Astrocyte of the hippocampus (primary cell): ENCODE results near the gene BCAM.
"Not testable (repeated sequence)": the region's sequence is repeated elsewhere in the genome, so short reads cannot be mapped to it uniquely, and the experiment has no call there.

ENCODE experiments used
- DNase-seq: peaks from one replicate; pipeline ENCODE4 v3.0.0; 2011; ENCODE audit warnings: low read depth, low spot score

BCAM gene

DNA sequence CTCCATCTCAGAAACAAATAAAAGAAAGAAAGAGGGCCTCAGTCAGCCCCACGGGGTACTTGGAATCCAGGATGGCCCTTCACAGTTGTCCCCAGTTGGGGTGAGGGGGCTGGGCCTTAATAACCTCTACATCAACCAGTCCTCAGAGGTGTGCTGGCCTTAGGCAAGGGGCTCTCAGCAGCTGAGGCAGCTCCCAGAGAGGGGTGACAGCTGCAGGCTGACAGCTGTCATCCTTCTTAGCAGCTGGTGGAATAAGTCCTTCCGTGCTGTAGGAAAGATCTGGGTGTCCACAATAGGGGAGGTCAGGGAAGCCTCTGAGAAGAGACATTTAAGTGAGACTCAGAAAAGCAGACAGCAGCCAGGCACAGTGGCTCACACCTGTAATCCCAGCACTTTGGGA lies 7.4 kb downstream of the BCAM start:
- DNase-seq: no peak

DNA sequence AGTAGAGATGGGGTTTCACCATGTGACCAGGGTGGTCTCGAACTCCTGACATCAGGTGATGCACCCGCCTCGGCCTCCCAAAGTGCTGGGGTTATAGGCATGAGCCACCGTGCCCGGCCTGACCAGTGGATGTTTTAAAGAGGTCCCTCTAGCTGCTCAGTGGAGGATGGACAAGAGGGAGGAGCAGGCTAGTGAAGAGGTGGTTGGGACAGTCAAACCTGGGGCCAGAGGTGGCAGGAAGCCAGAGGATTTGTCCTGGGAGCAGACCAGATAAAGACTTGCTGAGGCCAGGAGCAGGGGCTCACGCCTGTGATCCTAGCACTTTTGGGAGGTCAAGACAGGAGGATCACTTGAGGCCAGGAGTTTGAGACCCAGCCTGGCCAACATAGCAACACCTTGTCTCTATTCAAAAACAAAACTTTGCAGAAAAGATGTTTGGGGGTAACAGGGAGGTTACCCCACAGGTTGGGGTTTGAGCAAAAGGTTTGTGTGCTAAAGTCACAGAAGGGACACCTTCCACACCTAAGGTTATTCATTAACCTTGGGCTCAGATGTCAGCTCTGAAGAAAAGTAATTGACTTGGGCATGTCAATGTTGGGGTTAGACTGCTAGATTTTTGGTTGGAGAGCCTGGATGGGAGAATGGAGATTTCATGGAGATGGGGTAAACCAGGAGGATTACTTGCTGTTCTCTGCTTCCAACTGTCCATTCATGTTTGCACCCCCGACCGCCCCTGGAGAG lies 9.0 kb downstream of the BCAM start:
- no peak for DNase-seq

DNA sequence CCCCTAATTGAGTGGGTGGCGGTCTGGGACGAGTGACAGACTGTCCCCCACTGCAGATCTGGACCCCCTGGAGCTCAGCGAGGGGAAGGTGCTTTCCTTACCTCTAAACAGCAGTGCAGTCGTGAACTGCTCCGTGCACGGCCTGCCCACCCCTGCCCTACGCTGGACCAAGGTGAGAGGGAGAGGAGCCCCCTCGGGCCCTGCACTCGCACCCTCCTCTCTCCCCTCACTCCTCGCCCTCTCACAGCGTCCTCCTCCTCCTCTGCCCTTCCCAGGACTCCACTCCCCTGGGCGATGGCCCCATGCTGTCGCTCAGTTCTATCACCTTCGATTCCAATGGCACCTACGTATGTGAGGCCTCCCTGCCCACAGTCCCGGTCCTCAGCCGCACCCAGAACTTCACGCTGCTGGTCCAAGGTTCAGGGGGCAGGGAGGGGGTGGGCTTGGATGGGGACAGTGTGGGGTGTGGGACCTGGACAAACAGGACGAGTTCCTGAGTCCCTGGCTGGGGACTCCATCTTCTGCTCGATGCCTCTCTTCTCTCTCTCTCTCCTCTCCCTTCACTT lies 9.6 kb downstream of the BCAM start:
- no peak for DNase-seq

DNA sequence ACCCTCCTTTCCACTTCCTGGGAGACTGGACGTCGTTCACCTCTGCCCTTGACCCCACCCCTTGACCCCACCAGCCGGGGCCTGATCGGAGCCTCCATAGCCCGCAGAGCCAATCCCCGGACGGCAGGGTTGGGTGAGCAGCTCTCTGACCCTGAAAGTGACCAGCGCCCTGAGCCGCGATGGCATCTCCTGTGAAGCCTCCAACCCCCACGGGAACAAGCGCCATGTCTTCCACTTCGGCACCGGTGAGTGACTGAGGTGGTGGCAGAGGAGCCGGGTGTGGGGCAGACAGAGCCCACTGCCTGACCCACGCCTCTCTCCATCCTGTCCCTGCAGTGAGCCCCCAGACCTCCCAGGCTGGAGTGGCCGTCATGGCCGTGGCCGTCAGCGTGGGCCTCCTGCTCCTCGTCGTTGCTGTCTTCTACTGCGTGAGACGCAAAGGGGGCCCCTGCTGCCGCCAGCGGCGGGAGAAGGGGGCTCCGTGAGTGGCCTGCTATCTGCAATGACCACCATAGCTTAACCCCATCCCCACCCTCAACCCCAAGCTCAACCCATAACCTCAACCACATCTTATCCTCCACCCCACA lies 10.4 kb downstream of the BCAM start:
- DNase-seq: no peak

DNA sequence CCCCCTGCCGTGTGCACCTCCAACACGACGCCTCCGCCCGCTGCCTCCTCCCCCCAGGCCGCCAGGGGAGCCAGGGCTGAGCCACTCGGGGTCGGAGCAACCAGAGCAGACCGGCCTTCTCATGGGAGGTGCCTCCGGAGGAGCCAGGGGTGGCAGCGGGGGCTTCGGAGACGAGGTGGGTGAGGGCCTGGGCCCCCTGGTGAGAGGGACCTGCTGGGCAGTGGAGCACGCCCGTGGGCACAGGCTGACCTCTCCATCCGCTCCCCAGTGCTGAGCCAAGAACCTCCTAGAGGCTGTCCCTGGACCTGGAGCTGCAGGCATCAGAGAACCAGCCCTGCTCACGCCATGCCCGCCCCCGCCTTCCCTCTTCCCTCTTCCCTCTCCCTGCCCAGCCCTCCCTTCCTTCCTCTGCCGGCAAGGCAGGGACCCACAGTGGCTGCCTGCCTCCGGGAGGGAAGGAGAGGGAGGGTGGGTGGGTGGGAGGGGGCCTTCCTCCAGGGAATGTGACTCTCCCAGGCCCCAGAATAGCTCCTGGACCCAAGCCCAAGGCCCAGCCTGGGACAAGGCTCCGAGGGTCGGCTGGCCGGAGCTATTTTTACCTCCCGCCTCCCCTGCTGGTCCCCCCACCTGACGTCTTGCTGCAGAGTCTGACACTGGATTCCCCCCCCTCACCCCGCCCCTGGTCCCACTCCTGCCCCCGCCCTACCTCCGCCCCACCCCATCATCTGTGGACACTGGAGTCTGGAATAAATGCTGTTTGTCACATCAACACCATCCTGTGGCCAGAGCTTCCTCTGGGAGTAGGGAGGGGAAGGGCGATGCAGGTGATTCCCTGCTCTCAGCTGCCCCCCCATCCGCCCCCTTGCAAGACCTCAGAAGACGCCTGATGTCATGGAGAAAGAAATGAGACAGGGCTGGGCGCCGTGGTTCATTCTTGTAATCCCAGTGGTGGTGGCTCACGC lies 12.0 kb downstream of the BCAM start:
- DNase-seq: peak; percentile 13

DNA sequence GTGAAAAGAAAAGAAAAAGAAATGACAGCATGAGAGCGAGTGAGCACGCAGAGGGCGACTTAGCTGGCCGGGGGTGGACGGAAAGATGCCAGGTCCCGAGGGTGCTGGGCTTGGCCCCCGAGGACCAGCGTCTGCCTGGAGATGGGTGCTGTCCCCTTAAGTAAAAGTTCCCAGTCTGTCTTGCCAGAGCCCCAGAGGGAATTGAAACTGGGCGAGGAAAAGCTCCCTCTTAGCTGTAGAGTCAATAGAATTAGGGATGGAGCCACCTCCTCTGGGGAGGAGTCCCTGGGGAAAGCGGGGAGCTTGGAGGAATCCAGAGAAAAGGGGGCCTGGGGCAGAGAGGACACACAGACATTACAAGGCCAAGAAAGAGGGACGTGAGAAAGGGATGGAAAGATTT lies 13.3 kb downstream of the BCAM start:
- DNase-seq: no peak

DNA sequence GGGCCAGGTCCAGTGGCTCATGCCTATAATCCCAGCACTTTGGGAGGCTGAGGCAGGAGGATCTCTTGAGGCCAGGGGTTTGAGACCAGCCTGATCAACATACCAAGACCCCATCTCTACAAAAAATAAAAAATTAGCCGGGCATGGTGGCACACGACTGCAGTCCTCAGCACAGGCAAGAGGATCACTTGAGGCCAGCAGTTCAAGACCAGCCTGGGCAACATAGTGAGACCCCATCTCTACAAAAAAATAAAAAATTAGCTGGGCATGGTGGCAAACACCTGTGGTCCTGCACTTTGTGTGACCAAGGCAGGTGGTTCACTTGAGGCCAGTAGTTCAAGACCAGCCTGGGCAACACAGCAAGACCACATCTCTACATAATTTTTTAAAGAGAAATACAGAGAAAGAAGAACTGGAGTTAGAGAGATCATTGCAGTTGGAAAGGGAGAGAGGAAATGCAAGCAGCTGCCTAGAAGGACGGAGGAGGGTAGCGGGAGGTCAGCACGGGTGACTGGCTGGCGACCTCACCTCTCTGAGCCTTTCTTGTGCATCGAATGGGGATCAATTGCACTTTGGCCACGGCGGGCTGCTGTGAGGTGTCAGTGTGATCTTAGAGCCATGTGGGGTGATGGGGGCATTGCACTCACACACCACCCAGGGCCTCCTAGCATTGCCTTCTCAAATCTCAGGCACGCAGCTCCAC lies 13.9 kb downstream of the BCAM start:
- no peak for DNase-seq

DNA sequence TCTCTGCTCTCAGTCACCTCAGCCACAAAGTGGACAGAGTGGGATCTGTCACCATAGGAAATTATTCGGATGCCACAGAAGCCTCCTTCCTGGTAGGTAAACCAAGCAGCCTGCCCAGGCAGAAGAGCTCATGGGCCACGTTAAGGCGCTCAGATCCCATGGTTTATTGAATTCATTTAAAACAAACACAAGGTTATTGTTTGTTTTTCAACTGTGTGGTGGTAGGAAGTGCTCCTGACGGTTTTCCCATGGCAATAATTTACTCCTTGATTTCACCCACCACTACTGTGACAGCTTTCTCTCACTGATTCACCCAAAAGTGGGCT lies 14.4 kb downstream of the BCAM start:
- no peak for DNase-seq

DNA sequence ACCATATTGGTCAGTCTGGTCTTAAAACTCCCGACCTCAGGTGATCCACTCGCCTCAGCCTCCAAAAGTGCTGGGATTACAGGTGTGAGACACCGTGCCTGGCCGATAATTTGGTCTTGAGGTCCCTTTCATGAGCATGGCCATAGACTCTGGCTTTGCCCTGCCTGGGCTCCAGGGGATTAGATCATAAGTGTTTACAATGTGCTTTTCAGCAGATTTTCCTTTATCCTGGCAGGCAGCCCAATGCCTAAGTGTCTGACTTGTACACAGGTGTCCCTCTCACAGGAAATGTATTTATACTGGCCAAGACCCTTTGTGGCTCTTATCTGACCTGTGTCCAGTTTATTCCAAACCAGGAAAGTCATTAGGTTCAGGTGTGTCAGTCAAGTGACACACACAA lies 15.9 kb downstream of the BCAM start:
- DNase-seq: no peak

DNA sequence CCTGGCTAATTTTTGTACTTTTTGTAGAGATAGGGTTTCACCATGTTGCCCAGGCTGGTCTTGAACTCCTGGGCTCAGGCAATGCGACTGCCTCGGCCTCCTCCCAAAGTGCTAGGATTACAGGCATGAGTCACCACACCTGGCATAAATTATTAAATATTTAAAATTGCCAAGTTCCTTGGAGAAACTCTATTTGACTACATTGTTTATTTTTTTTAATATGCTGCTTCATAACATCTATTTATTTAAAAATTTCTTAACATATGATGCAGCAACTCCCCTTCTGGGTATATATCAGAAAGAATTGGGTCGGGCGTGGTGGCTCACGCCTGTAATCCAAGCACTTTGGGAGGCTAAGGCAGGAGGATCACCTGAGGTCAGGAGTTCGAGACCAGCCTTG lies 24.0 kb downstream of the BCAM start:
- not testable (repeated sequence) for DNase-seq

DNA sequence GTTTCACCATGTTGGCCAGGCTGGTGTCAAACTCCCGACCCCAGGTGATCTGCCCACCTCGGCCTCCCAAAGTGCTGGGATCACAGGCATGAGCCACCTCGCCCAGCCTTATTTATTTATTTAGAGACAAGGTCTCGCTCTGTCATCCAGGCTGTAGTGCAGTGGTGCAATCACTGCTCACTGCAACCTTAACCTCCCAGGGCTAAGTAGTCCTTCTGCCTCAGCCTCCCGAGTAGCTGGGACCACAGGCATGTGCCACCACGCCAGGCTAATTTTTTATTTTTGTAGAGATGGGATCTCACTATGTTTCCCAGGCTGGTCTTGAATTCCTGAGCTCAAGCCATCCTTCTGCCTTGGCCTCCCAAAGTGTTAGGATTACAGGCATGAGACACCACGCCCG lies 25.5 kb downstream of the BCAM start:
- DNase-seq: not testable (repeated sequence)

DNA sequence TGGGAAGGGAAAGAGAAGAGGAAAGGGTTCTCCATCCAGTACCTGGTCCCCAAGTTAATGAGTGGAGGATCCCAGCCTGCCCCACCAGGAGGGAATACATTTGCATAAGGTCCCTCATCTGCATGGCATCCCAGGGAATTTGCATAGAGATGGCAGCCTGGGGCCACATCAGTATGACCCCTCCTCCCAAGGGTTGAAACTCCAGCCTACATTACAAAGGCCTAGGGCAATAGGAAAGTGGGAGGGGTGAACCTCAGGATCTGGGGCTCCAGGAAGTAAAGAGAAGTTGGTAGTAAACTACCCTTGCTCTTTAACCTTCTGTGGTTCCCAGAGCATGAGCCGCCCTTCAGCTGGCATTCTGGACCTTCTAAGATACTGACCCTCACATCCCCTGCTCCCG lies 30.4 kb downstream of the BCAM start:
- no peak for DNase-seq

DNA sequence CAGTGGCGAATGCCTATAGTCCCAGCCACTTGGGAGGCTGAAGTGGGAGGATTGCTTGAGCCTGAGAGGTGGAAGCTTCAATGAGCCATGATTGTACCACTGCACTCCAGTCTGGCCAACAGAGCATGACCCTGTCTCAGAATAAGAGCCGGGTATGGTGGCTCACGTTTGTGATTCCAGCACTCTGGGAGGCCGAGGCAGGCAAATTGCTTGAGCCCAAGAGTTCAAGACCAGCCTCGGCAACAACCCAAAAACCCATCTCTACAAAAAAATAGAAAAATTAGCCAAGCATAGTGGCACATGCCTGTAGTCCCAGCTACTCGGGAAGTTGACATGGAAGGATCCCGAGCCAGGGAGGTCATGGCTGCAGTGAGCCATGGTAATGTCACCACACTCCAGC lies 31.9 kb downstream of the BCAM start:
- no peak for DNase-seq

DNA sequence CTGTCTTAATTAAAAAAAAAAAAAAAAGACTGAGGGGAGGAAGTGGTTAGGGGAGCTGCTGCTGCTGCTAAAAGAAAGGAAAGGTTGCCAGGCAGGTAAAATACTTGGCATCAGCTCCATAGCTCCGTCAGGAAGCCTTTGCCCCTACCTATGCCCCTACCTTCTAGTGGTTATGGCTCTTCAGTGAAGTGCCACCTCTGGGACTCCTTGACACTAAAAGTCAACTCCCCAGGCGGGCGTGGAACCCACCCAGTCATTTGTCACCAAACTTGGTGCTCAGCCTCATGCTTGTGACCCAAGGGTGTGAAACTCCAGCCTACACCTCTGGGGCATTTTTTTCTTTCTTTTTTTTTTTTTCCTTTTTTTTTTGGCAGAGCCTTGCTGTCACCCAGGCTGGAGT lies 32.3 kb downstream of the BCAM start:
- DNase-seq: no peak

DNA sequence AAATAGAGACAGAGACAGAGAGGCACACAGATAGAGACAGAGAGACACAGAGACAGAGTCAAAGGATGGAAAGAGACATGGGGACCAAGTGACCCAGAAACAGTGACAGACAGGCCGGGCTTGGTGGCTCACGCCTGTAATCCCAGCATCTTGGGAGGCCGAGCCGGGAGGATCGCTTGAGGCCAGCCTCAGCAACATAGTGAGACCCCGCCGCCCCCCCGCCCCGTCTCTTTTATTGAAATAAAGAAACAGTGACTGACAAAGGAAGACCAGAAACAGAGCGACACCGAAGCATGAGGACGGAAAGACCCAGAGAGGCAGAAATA lies 36.3 kb downstream of the BCAM start:
- no peak for DNase-seq

DNA sequence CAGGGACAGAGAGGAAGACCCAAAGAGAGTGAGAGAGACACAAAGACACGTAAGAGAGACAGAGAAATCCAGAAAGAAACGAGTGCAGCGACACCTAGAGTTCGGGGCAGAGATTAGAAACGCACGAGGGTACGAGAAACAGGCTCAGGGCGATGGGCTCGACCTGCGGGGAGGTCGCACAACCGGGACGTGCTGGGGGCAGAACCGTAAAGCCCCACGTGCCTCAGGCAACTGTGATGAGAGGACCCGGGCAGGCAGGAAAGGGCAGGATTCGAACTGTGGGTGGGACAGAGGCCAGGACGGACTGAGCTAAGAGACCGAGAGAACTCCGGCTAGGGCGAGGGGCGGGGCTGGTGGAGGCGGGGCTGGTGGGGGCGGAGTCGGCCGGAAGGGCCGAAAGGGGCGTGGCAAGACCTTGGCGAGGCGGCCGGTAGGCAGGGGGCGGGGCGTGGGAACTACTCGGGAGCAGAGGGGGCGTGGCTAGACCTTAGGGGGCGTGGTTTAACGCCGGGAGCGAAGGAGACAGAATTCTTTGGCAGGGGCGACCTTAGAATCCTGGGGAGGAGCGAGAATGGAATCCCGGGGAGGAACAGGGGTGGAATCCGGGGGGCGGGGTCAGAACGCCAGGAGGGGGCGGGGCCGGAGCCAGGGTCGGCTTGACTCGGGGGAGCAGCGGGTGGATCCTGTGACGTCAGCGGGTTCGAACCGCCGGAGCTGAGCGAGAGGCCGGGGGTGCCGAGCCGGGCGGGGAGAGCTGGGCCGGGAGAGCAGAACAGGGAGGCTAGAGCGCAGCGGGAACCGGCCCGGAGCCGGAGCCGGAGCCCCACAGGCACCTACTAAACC lies 36.9 kb downstream of the BCAM start, which contains the start of gene NECTIN2:
Gene NECTIN2 (plus strand): TSS at position 686 of the 843 bp plus-strand sequence. CDS start 229 bp downstream, outside the sequence.
- DNase-seq: peak; percentile 100

DNA sequence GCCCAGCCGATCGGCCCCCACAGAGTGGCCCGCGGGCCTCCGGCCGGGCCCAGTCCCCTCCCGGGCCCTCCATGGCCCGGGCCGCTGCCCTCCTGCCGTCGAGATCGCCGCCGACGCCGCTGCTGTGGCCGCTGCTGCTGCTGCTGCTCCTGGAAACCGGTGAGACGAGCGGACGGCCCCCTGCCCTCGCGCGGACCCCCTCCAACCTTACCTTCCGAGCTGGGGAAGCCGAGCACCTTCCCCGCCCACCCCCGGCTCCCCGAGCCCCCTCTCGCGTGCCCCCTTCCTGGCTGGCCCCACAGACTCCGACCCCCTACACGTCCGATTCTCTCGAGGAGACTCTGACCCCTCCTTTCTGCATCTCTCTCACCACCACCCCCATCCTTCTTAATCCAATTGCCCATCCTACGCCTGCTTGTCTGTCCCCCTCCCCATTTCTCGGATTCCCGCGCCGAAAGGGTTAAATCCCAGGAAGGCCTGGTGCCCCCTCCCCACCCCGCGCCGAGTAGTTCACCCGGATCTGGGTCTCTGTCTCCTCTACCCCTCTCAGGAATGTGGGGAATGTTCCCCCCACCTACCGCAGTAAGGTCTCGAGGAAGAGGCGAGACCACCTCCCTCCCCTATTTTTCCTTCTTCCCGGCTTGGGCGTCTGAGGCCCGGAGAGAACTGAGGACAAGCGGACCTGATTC lies 37.7 kb downstream of the BCAM start:
- peak; percentile 82 for DNase-seq

DNA sequence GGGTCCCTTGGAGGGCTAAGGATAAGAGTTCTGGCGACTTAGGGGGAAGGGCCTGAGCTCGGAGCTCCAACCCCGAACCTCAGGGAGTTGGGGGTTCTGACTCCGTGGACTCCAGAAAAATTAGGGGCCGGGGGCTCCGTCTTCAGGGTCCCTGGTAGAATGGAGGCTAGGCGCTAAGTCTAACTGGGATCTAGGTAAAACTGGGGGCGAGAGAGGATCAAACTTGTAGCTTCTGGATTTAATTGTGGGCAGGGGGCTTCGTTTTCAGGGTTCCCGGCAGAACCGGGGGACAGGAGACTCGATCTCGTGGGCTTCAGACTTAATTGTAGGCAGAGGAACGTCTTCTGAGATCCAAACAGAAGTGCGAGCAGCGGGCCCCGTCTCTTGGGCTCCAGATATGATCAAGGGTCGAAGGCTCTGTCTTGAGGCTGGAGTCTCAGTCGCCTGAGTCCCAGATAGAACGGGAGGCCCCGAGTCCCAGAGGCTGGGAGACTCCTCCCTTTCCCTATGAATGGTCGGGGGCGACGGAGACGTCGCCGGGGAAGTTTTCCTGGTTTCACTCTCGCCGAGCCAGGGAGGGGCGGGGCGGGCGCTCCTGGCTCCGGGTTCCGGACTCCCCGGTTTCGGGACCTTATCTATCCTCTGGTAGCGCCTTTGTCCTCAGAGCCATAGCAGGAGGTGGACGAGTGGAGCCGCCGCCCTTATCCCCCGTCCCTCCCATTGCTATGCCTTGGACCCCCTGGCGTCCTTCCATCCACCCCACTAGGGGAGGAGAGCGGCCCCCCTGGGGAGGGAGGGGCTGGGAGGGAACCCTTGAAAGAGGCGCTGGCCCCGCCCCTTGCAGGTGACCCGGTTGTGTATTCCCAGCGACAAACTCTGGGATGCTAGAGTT lies 38.5 kb downstream of the BCAM start:
- DNase-seq: peak; percentile 87
